HG02938 (cell line): ENCODE results near the gene RGS6.

Experiments used
- ATAC-seq: cut with Tn5 transposase; IDR thresholded peaks from one replicate; pipeline ENCODE4 v1.9.1; 2021; ENCODE audit warnings: mild to moderate bottlenecking, moderate library complexity; ENCODE audit not compliant: unreplicated experiment

Gene RGS6

DNA sequence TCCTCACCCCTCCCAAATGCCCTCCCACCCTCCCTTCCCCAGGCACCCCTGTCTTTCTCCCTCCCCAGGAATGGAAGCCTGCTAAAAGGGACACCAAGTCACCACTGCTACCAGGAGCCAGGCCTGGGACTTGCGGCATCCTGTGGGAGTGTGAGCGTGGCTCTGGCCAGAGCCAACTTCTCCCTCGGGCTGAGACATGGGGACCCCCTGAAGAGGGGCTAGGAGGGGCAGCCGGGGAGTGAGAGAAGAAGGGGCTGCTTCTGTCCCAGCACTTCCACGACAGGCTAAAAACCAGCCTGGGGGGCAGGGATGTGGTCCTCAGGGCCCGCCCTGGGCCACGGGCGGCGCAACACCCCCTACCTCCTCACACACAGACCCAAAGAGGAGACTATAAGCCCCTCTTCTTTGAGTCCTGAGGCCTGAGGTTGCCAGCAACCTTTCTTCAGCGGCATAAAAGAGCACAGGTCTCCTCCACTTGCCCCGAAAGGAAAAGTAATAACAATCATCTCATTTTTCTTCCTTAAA, 682.7 kb downstream of the RGS6 start:
- ATAC-seq: no peak

DNA sequence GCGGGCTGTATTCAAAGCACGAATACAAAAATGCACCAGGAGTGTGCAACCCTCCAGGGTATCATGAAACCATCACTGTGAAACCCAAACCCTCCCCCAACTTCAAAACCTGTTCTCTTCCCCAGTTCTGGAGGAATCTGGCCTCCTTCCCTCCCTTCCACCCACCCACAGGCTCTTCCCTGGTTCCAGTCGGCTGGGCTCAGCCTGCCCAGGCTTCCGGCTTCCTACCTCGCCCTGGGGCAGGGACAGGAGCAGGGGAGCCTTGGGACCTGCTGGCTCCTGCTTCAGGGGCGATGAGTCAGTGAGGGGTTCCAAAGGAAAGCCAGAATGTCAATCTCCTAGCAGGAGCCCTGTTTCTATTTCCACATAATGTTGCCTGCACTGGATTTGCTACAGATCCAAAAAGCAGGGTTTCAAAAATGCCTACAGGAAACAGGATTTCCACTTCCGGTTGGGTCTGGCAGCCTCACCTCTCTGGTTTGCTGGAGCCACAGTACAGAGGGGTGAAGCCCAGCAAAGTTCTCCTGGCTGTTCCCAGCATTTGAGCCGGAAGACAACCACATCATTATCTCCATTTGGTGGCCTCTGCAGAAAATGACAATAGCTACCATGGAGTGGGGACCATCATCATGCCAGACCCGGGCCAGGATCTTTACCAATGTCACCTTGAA, 683.4 kb downstream of the RGS6 start:
- no peak for ATAC-seq
